Prostate gland (tissue), 2 donors: ENCODE measurements around the gene ENGASE.

Source experiments
- CTCF ChIP-seq, 4 experiments: fragments of 200-600 bp in 2 of 4; fragments of 450-650 bp in 2 of 4; sonication (generic) in 2 of 4; IDR thresholded peaks; 1 replicate in 3 of 4; 2 replicates in 1 of 4; pipeline ENCODE4 v1.5.1; 2016 to 2019; ENCODE audit warnings: antibody characterized with exemption in 4 of 4, mild to moderate bottlenecking in 2 of 4, moderate library complexity in 2 of 4
- POLR2A ChIP-seq: fragments of 450-650 bp; IDR thresholded peaks from one replicate; pipeline ENCODE4 v1.6.1; 2016; ENCODE audit warnings: antibody characterized with exemption, mild to moderate bottlenecking
- POLR2AphosphoS5 ChIP-seq: sonication (generic); formaldehyde crosslinking; IDR thresholded peaks from one replicate; pipeline ENCODE4 v1.6.1; 2017; ENCODE audit warnings: antibody characterized with exemption

GRCh38 chr17:79027925-79028491 is 46.6 kb upstream of the ENGASE start:
- TF ChIP-seq CTCF (IDR thresholded peaks at IDR 0.05) (no peak), POLR2A (no peak), POLR2AphosphoS5 (no peak)
